HepG2 (cell line): ENCODE results near the gene P4HB. TPM values are rescaled to one million over a fixed set of nuclear protein-coding genes. Genes with fewer than 3 reads are reported as not detected.
A peak's percentile ranks its signal among the peaks of the same experiment; 100 is the strongest.

Experiments used
- HMG20A ChIP-seq: IDR thresholded peaks from 2 replicates; pipeline ENCODE4 v1.6.1; 2016; ENCODE audit warnings: borderline replicate concordance
- NCOR1 ChIP-seq: fragments of 200-600 bp; sonication (generic); IDR thresholded peaks from 2 replicates; pipeline ENCODE4 v1.7.0; 2017; ENCODE audit warnings: antibody characterized with exemption, low read length, borderline replicate concordance
- NPAS2 ChIP-seq: sonication (generic); formaldehyde crosslinking; IDR thresholded peaks from 2 replicates; pipeline ENCODE4 v1.8.0; 2022; ENCODE audit warnings: mild to moderate bottlenecking, missing genetic modification reagents, borderline replicate concordance
- ONECUT2 ChIP-seq: sonication (generic); formaldehyde crosslinking; IDR thresholded peaks from 2 replicates; pipeline ENCODE4 v1.4.0; 2020; ENCODE audit warnings: missing genetic modification reagents
- POLR2A ChIP-seq, 2 experiments: IDR thresholded peaks; 2 replicates each; pipeline ENCODE4 v1.6.1; 2011; ENCODE audit warnings: low read depth in 2 of 2, low read length in 2 of 2, mild to moderate bottlenecking in 1 of 2, moderate library complexity in 1 of 2; ENCODE audit not compliant: insufficient read depth in 1 of 2
- SMARCE1 ChIP-seq: fragments of 450-650 bp; IDR thresholded peaks from 2 replicates; pipeline ENCODE4 v1.6.1; 2017; ENCODE audit warnings: borderline replicate concordance
- TSC22D2 ChIP-seq: sonication (generic); formaldehyde crosslinking; IDR thresholded peaks from 2 replicates; pipeline ENCODE4 v1.5.1; 2020; ENCODE audit warnings: missing genetic modification reagents, mild to moderate bottlenecking, borderline replicate concordance
- WIZ ChIP-seq: sonication (generic); formaldehyde crosslinking; IDR thresholded peaks from 2 replicates; pipeline ENCODE4 v1.5.1; 2020; ENCODE audit warnings: mild to moderate bottlenecking, missing genetic modification reagents
- ZBED4 ChIP-seq: sonication (generic); formaldehyde crosslinking; IDR thresholded peaks from 2 replicates; pipeline ENCODE4 v1.4.0; 2020; ENCODE audit warnings: missing genetic modification reagents, borderline replicate concordance
- ZFP41 ChIP-seq: sonication (generic); formaldehyde crosslinking; IDR thresholded peaks from 2 replicates; pipeline ENCODE4 v1.4.0; 2020; ENCODE audit warnings: mild to moderate bottlenecking, missing genetic modification reagents, borderline replicate concordance
- ZNF337 ChIP-seq: sonication (generic); formaldehyde crosslinking; IDR thresholded peaks from 2 replicates; pipeline ENCODE4 v1.5.1; 2020; ENCODE audit warnings: missing genetic modification reagents, low read depth, mild to moderate bottlenecking, borderline replicate concordance
- ZNF33A ChIP-seq: sonication (generic); formaldehyde crosslinking; IDR thresholded peaks from 2 replicates; pipeline ENCODE4 v1.5.1; 2020; ENCODE audit warnings: missing genetic modification reagents, mild to moderate bottlenecking, moderate library complexity, borderline replicate concordance
- ZNF468 ChIP-seq: sonication (generic); formaldehyde crosslinking; IDR thresholded peaks from 2 replicates; pipeline ENCODE4 v1.8.0; 2022; ENCODE audit warnings: mild to moderate bottlenecking, moderate library complexity, missing genetic modification reagents
- ZNF704 ChIP-seq: sonication (generic); formaldehyde crosslinking; IDR thresholded peaks from 2 replicates; pipeline ENCODE4 v1.8.1; 2023; ENCODE audit warnings: mild to moderate bottlenecking, inconsistent platforms, moderate library complexity, missing genetic modification reagents, borderline replicate concordance
- polyA plus RNA-seq, 8 experiments: library from polyadenylated mRNA; depleted of rRNA in 3 of 8; stranded (reverse) in 7 of 8; unstranded in 1 of 8; fragments of >200 nt; fragmentation: Illumina TruSeq in 4 of 8; extraction: Trizol in 4 of 8; gene quantifications; 2 replicates each; pipeline versions ENCODE4 v1.2.1 to v1.2.3, GENCODE V29; 2011 to 2016; ENCODE audit warnings: low read depth in 4 of 8, missing spikeins in 1 of 8, mixed read lengths in 1 of 8; ENCODE audit not compliant: insufficient read depth in 1 of 8
- total RNA-seq, 5 experiments: library from RNA; depleted of rRNA; stranded (reverse); fragments of >200 nt; fragmentation: Illumina TruSeq; extraction: Trizol; gene quantifications; 2 replicates each; pipeline ENCODE4 v1.2.3, GENCODE V29; 2016; ENCODE audit warnings: low read depth in 1 of 5
- TF ChIP-seq, protein P1 (sequence below): sonication (generic); formaldehyde crosslinking; IDR thresholded peaks from 2 replicates; pipeline ENCODE4 v1.8.0; 2022; ENCODE audit warnings: mild to moderate bottlenecking, missing genetic modification reagents
- TF ChIP-seq, protein P2 (sequence below): sonication (generic); formaldehyde crosslinking; IDR thresholded peaks from 2 replicates; pipeline ENCODE4 v1.4.0; 2020; ENCODE audit warnings: missing genetic modification reagents
- TF ChIP-seq, protein P3 (sequence below): sonication (generic); formaldehyde crosslinking; IDR thresholded peaks from 2 replicates; pipeline ENCODE4 v1.4.0; 2020; ENCODE audit warnings: missing genetic modification reagents, borderline replicate concordance

The P4HB gene
- total and polyA plus RNA-seq, 2 of the 13 experiments (the other 11 are each of a cell fraction or from before 2014, with no cell fraction given): 185 to 782 TPM

DNA sequence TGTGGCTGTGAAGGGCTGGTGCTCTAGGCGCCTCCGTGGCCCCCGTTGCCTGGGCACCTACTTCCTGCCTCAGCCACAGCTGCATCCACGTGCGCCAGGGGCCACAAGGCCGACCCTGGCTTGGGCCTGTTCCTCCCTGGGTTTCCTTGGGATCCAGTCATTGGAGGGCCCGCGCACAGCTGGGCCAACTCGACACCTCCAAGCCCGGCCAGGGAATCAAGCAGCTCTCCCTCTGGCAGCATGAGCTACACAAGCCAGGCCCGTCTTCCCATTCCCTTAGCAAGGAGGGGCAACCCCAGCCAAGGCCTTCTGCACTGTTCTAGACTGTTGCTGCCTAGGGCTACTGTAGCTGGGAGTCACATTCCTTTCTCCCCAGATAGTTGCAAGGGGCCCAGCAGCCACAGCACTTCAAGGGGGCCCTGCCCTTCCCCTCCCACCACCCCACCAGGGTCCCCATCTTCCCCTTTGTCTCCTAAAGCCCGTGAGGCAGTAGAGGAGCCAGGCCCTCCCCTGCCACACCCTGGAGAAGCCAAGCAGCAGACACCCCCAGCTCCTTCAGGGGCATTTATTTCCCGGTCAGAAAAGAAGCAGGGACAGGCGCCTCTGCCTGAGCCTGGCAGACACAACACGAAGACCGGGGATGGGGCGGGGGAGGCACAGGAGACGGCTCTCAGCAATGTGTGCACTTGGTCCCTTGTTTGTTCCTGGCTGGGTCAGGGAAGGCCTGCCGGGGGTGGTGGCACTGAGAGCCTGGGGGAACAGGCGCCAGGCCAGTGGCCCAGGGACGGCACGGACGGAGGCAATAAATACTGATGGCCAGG, 7.0 kb upstream of the P4HB start (continued):
- TF ChIP-seq, protein P1, sequence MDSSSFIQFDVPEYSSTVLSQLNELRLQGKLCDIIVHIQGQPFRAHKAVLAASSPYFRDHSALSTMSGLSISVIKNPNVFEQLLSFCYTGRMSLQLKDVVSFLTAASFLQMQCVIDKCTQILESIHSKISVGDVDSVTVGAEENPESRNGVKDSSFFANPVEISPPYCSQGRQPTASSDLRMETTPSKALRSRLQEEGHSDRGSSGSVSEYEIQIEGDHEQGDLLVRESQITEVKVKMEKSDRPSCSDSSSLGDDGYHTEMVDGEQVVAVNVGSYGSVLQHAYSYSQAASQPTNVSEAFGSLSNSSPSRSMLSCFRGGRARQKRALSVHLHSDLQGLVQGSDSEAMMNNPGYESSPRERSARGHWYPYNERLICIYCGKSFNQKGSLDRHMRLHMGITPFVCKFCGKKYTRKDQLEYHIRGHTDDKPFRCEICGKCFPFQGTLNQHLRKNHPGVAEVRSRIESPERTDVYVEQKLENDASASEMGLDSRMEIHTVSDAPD: no peak; the same call in 1 of the 2 replicates
- TF ChIP-seq, protein P2, sequence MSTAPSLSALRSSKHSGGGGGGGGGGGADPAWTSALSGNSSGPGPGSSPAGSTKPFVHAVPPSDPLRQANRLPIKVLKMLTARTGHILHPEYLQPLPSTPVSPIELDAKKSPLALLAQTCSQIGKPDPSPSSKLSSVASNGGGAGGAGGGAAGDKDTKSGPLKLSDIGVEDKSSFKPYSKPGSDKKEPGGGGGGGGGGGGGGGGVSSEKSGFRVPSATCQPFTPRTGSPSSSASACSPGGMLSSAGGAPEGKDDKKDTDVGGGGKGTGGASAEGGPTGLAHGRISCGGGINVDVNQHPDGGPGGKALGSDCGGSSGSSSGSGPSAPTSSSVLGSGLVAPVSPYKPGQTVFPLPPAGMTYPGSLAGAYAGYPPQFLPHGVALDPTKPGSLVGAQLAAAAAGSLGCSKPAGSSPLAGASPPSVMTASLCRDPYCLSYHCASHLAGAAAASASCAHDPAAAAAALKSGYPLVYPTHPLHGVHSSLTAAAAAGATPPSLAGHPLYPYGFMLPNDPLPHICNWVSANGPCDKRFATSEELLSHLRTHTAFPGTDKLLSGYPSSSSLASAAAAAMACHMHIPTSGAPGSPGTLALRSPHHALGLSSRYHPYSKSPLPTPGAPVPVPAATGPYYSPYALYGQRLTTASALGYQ (CRISPR knock-in tag): no peak
- TF ChIP-seq WIZ (CRISPR knock-in tag) (peak; percentile 31; the same call in 1 of the 2 replicates), ZFP41 (CRISPR knock-in tag) (no peak; the same call in 1 of the 2 replicates), ZBED4 (CRISPR knock-in tag) (no peak), TSC22D2 (CRISPR knock-in tag) (no peak), SMARCE1 (no peak), ZNF704 (CRISPR knock-in tag) (no peak), NCOR1 (no peak), HMG20A (CRISPR knock-in tag) (no peak), ZNF468 (CRISPR knock-in tag) (no peak), NPAS2 (no peak), ZNF33A (CRISPR knock-in tag) (0 out of 2 replicates have a peak, but pooled peaks have one; percentile 8), ZNF337 (no peak), ONECUT2 (CRISPR knock-in tag) (no peak; the same call in 1 of the 2 replicates), POLR2A (IDR thresholded peaks at IDR 0.05; ENCODE audit: insufficient read depth in 1 of 2, low read depth in 2 of 2, low read length in 2 of 2) (peak in 1 of 2 experiments; percentile 19; a peak in 2 of 4 replicates)
- TF ChIP-seq, protein P3, sequence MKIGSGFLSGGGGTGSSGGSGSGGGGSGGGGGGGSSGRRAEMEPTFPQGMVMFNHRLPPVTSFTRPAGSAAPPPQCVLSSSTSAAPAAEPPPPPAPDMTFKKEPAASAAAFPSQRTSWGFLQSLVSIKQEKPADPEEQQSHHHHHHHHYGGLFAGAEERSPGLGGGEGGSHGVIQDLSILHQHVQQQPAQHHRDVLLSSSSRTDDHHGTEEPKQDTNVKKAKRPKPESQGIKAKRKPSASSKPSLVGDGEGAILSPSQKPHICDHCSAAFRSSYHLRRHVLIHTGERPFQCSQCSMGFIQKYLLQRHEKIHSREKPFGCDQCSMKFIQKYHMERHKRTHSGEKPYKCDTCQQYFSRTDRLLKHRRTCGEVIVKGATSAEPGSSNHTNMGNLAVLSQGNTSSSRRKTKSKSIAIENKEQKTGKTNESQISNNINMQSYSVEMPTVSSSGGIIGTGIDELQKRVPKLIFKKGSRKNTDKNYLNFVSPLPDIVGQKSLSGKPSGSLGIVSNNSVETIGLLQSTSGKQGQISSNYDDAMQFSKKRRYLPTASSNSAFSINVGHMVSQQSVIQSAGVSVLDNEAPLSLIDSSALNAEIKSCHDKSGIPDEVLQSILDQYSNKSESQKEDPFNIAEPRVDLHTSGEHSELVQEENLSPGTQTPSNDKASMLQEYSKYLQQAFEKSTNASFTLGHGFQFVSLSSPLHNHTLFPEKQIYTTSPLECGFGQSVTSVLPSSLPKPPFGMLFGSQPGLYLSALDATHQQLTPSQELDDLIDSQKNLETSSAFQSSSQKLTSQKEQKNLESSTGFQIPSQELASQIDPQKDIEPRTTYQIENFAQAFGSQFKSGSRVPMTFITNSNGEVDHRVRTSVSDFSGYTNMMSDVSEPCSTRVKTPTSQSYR (CRISPR knock-in tag): no peak
